ENCODE data around the gene DLG2. TPM values are rescaled to one million over a fixed set of nuclear protein-coding genes. Genes with fewer than 3 reads are reported as not detected.

Gene DLG2
- total RNA-seq, 1 donor from 2014 or later, result 6.7 TPM

- Mint-ChIP-seq H3K4me3 (no peak overlapping the region), H3K27ac (no peak overlapping the region), H3K4me1 (peaks cover 9% of the 10 kb centered on the region), H3K9me3 (no peaks in the 10 kb centered on the region), H3K36me3 (no peaks in the 10 kb centered on the region), H3K27me3 (ENCODE audit: low read depth) (no peaks in the 10 kb centered on the region)
- no peak for TF ChIP-seq CTCF (IDR thresholded peaks at IDR 0.05; ENCODE audit: unreplicated experiment)
- DNase-seq (ENCODE audit: low spot score in 2 of 2, unreplicated experiment in 2 of 2), result no peak
These were observed 1920.6 kb downstream of the DLG2 start for GRCh38 chr11:83706566-83706965.

- no peak overlapping the region for H3K27ac Mint-ChIP-seq
- no peaks in the 10 kb centered on the region for H3K36me3 Mint-ChIP-seq
- H3K4me1 Mint-ChIP-seq, result peaks cover 9% of the 10 kb centered on the region
- H3K4me3 Mint-ChIP-seq, result no peak overlapping the region
- H3K9me3 Mint-ChIP-seq, result no peaks in the 10 kb centered on the region
- no peaks in the 10 kb centered on the region for H3K27me3 Mint-ChIP-seq (ENCODE audit: low read depth)
- DNase-seq (ENCODE audit: low spot score in 2 of 2, unreplicated experiment in 2 of 2), result no peak
- no peak for TF ChIP-seq CTCF (IDR thresholded peaks at IDR 0.05; ENCODE audit: unreplicated experiment)
These were observed 1924.3 kb downstream of the DLG2 start for GRCh38 chr11:83702796-83703195.

- H3K27ac Mint-ChIP-seq, result no peak overlapping the region
- H3K36me3 Mint-ChIP-seq, result no peaks in the 10 kb centered on the region
- no peaks in the 10 kb centered on the region for H3K9me3 Mint-ChIP-seq
- H3K4me1 Mint-ChIP-seq, result peaks cover 19% of the 10 kb centered on the region
- H3K4me3 Mint-ChIP-seq, result no peak overlapping the region
- H3K27me3 Mint-ChIP-seq (ENCODE audit: low read depth), result no peaks in the 10 kb centered on the region
- no peak for DNase-seq (ENCODE audit: low spot score in 2 of 2, unreplicated experiment in 2 of 2)
- no peak for TF ChIP-seq CTCF (IDR thresholded peaks at IDR 0.05; ENCODE audit: unreplicated experiment)
These were observed 1929.6 kb downstream of the DLG2 start for GRCh38 chr11:83697518-83697917.

GRCh38 chr11:83695046-83695445, 1932.1 kb downstream of the DLG2 start:
- Mint-ChIP-seq H3K9me3 (no peaks in the 10 kb centered on the region), H3K36me3 (no peaks in the 10 kb centered on the region), H3K4me1 (peaks cover 29% of the 10 kb centered on the region), H3K4me3 (no peak overlapping the region), H3K27ac (peak overlapping the region; percentile 1), H3K27me3 (ENCODE audit: low read depth) (no peaks in the 10 kb centered on the region)
- no peak for TF ChIP-seq CTCF (IDR thresholded peaks at IDR 0.05; ENCODE audit: unreplicated experiment)
- no peak for DNase-seq (ENCODE audit: low spot score in 2 of 2, unreplicated experiment in 2 of 2)

- Mint-ChIP-seq H3K4me3 (no peak overlapping the region), H3K4me1 (peaks cover 29% of the 10 kb centered on the region), H3K27ac (peak overlapping the region; percentile 55), H3K9me3 (no peaks in the 10 kb centered on the region), H3K36me3 (no peaks in the 10 kb centered on the region), H3K27me3 (ENCODE audit: low read depth) (no peaks in the 10 kb centered on the region)
- no peak for TF ChIP-seq CTCF (IDR thresholded peaks at IDR 0.05; ENCODE audit: unreplicated experiment)
- DNase-seq (ENCODE audit: low spot score in 2 of 2, unreplicated experiment in 2 of 2), result no peak
These were observed 1932.8 kb downstream of the DLG2 start for GRCh38 chr11:83694191-83694910.

Measured in mesothelial cell of epicardium (in vitro differentiated cells).